H1 (cell line): ENCODE measurements around the gene SPAG16. TPM values are rescaled to one million over a fixed set of nuclear protein-coding genes. Genes with fewer than 3 reads are reported as not detected.

Source experiments
- CBX5 ChIP-seq: fragments of 300-800, 300-1000 bp; sonication (generic); IDR thresholded peaks from 2 replicates; pipeline ENCODE4 v1.7.1; 2016; ENCODE audit warnings: antibody characterized with exemption, low read length, low read depth
- CBX8 ChIP-seq: fragments of 300-800, 300-1000 bp; sonication (generic); IDR thresholded peaks from 2 replicates; pipeline ENCODE4 v1.7.1; 2016; ENCODE audit warnings: low read depth, low read length, borderline replicate concordance
- EP300 ChIP-seq, 2 experiments: IDR thresholded peaks; 1 replicate in 1 of 2; 2 replicates in 1 of 2; pipeline ENCODE4 v1.6.1; 2011 to 2012; ENCODE audit warnings: low read depth in 2 of 2, low read length in 2 of 2, mild to moderate bottlenecking in 2 of 2, borderline replicate concordance in 1 of 2, inconsistent platforms in 1 of 2, moderate library complexity in 1 of 2
- FOSL1 ChIP-seq: IDR thresholded peaks from 2 replicates; pipeline ENCODE4 v1.6.1; 2011; ENCODE audit warnings: mild to moderate bottlenecking, low read depth, low read length, moderate library complexity; ENCODE audit not compliant: insufficient read depth
- SRF ChIP-seq: IDR thresholded peaks from 2 replicates; pipeline ENCODE4 v1.6.1; 2011; ENCODE audit warnings: mild to moderate bottlenecking, low read depth, low read length, moderate library complexity
- YY1 ChIP-seq: IDR thresholded peaks from 2 replicates; pipeline ENCODE4 v1.6.1; 2011; ENCODE audit warnings: low read depth, mild to moderate bottlenecking, low read length
- polyA plus RNA-seq, 7 experiments: library from polyadenylated mRNA; depleted of rRNA in 3 of 7; stranded (reverse) in 5 of 7; unstranded in 2 of 7; fragments of >200 nt in 5 of 7; fragments of 200-250 nt in 2 of 7; gene quantifications; 1 replicate in 5 of 7; 2 replicates in 1 of 7; 4 replicates in 1 of 7; pipeline versions ENCODE4 v1.2.1 to v1.2.3, GENCODE V29; 2011 to 2013; ENCODE audit warnings: missing spikeins in 2 of 7, mixed read lengths in 2 of 7
- total RNA-seq: library from RNA; stranded (reverse); fragmentation: NEBNext Ultra II Directional; extraction: Animal tissue kit (Norgen Biotek cat#: 25700); gene quantifications from 2 replicates; pipeline ENCODE4 v1.2.1, GENCODE V29; 2021
- TF ChIP-seq, protein P1 (sequence below): fragments of 300-600 bp; sonication (generic); IDR thresholded peaks from 2 replicates; pipeline ENCODE4 v1.7.1; 2012; ENCODE audit warnings: low read length, moderate library complexity, mild to moderate bottlenecking, inconsistent platforms; ENCODE audit not compliant: insufficient replicate concordance

The SPAG16 gene
- total and polyA plus RNA-seq, 2 of the 8 experiments (the other 6 are each of a cell fraction or from before 2014, with no cell fraction given), result 6.0 to 14.9 TPM

DNA sequence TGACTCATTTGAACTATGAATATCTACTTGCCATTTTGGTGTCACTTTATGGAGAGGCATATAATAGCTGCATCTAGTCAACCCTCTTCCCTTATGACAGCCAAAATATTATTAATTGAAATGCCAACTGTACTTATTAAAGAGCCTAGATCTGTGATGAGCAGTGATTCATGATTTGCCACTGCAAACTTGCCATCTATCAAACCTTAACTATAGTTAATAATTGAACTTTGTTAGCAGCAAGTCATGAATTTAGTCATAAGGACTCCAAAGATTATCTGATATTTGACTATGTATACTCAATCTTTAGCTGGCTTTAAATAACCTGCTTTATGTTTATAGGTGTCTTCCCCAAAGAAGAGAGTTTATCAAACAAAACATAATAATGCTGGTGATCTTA is 1010.2 kb downstream of the SPAG16 start (continued):
- TF ChIP-seq, protein P1, sequence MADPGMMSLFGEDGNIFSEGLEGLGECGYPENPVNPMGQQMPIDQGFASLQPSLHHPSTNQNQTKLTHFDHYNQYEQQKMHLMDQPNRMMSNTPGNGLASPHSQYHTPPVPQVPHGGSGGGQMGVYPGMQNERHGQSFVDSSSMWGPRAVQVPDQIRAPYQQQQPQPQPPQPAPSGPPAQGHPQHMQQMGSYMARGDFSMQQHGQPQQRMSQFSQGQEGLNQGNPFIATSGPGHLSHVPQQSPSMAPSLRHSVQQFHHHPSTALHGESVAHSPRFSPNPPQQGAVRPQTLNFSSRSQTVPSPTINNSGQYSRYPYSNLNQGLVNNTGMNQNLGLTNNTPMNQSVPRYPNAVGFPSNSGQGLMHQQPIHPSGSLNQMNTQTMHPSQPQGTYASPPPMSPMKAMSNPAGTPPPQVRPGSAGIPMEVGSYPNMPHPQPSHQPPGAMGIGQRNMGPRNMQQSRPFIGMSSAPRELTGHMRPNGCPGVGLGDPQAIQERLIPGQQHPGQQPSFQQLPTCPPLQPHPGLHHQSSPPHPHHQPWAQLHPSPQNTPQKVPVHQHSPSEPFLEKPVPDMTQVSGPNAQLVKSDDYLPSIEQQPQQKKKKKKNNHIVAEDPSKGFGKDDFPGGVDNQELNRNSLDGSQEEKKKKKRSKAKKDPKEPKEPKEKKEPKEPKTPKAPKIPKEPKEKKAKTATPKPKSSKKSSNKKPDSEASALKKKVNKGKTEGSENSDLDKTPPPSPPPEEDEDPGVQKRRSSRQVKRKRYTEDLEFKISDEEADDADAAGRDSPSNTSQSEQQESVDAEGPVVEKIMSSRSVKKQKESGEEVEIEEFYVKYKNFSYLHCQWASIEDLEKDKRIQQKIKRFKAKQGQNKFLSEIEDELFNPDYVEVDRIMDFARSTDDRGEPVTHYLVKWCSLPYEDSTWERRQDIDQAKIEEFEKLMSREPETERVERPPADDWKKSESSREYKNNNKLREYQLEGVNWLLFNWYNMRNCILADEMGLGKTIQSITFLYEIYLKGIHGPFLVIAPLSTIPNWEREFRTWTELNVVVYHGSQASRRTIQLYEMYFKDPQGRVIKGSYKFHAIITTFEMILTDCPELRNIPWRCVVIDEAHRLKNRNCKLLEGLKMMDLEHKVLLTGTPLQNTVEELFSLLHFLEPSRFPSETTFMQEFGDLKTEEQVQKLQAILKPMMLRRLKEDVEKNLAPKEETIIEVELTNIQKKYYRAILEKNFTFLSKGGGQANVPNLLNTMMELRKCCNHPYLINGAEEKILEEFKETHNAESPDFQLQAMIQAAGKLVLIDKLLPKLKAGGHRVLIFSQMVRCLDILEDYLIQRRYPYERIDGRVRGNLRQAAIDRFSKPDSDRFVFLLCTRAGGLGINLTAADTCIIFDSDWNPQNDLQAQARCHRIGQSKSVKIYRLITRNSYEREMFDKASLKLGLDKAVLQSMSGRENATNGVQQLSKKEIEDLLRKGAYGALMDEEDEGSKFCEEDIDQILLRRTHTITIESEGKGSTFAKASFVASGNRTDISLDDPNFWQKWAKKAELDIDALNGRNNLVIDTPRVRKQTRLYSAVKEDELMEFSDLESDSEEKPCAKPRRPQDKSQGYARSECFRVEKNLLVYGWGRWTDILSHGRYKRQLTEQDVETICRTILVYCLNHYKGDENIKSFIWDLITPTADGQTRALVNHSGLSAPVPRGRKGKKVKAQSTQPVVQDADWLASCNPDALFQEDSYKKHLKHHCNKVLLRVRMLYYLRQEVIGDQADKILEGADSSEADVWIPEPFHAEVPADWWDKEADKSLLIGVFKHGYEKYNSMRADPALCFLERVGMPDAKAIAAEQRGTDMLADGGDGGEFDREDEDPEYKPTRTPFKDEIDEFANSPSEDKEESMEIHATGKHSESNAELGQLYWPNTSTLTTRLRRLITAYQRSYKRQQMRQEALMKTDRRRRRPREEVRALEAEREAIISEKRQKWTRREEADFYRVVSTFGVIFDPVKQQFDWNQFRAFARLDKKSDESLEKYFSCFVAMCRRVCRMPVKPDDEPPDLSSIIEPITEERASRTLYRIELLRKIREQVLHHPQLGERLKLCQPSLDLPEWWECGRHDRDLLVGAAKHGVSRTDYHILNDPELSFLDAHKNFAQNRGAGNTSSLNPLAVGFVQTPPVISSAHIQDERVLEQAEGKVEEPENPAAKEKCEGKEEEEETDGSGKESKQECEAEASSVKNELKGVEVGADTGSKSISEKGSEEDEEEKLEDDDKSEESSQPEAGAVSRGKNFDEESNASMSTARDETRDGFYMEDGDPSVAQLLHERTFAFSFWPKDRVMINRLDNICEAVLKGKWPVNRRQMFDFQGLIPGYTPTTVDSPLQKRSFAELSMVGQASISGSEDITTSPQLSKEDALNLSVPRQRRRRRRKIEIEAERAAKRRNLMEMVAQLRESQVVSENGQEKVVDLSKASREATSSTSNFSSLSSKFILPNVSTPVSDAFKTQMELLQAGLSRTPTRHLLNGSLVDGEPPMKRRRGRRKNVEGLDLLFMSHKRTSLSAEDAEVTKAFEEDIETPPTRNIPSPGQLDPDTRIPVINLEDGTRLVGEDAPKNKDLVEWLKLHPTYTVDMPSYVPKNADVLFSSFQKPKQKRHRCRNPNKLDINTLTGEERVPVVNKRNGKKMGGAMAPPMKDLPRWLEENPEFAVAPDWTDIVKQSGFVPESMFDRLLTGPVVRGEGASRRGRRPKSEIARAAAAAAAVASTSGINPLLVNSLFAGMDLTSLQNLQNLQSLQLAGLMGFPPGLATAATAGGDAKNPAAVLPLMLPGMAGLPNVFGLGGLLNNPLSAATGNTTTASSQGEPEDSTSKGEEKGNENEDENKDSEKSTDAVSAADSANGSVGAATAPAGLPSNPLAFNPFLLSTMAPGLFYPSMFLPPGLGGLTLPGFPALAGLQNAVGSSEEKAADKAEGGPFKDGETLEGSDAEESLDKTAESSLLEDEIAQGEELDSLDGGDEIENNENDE, result no peak
- no peak for TF ChIP-seq EP300 (IDR thresholded peaks at IDR 0.05; ENCODE audit: borderline replicate concordance in 1 of 2, low read depth in 2 of 2, low read length in 2 of 2)
- no peak for TF ChIP-seq CBX5
- no peak for TF ChIP-seq CBX8
- no peak for TF ChIP-seq YY1
- no peak for TF ChIP-seq FOSL1
- no peak for TF ChIP-seq SRF
